RWPE1 (cell line): Measurements from ENCODE around the gene FGF18.

Experiments
- CTCF ChIA-PET: fragments of 350-600 bp; sonication (Branson Sonifier 250); formaldehyde crosslinking; extraction: SDS; loops from one replicate; lab custom pipeline; 2021; lab: Yijun Ruan, JAX
- POLR2A ChIA-PET: fragments of 400-600 bp; formaldehyde crosslinking; extraction: SDS; loops from one replicate; lab custom pipeline; 2020; ENCODE audit warnings: antibody characterized with exemption; ENCODE audit not compliant: low non-redundant PET; lab: Yijun Ruan, JAX
- DNase-seq: peaks from one replicate; pipeline ENCODE4 v3.0.0; 2012; ENCODE audit warnings: low spot score
- H3K27ac ChIP-seq: fragments of 450-650 bp; 2 replicates; pipeline ENCODE4 v1.5.1; 2017
- CTCF ChIP-seq: fragments of 450-650 bp; conservative IDR thresholded peaks from 2 replicates; pipeline ENCODE4 v1.5.1; 2017; ENCODE audit warnings: low read depth, mild to moderate bottlenecking

FGF18 gene

DNA sequence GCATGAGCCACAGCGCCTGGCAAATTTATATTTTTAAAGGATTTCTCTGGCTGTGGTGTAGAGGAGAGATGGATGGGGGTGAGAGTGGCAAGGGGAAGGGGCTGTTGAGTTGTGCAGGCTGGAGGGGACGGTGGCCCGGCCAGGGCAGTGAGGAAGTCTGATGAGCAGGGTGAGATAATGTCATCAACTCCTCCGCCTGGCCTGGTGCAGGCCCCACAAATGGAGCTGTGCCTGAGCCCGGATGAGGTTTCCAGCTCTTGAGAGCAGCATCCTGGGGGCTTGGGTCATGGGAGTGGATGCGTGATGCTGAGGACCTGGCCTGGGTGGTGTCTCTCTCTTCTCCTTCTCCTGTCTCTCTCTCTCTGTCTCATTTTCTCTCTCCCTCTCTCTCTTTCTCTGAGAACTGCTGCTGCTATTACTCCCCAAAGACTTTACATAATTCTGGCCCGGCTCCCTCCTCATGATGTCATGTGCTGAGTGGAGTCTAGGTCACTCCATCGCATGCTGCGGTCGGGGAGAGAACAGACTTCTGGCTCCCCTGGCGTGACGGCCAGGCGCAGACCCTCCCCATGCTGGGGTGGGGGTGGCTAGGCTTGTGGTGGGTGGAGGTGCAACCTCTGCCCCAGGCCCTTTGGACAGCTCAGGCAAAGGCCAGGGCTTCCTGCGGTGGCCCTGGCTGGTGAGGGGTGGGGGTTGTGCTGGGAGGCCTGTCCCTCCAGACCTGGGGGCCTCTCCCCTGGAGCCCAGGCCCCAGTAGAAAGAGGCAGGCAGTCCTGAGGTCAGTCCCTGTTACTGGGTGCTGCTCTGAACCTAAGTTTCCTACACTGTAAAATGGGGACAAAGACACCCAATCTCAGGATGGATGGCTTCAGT, 26.4 kb downstream of the FGF18 start:
- no peak for DNase-seq
- ChIA-PET CTCF (no interaction called here), POLR2A (no interaction called here)
- no peak for TF ChIP-seq CTCF
- no peak overlapping the region for H3K27ac ChIP-seq

GRCh38 chr5:171447226-171447625, 27.8 kb downstream of the FGF18 start:
- ChIA-PET CTCF (no interaction called here), POLR2A (interaction anchor here (0.6 kb wide), 1 partner anchor 612 kb away, joined by 4 read pairs; no protein-coding TSS in a partner anchor)
- no peak overlapping the region for H3K27ac ChIP-seq
- DNase-seq: no peak
- no peak for TF ChIP-seq CTCF

DNA sequence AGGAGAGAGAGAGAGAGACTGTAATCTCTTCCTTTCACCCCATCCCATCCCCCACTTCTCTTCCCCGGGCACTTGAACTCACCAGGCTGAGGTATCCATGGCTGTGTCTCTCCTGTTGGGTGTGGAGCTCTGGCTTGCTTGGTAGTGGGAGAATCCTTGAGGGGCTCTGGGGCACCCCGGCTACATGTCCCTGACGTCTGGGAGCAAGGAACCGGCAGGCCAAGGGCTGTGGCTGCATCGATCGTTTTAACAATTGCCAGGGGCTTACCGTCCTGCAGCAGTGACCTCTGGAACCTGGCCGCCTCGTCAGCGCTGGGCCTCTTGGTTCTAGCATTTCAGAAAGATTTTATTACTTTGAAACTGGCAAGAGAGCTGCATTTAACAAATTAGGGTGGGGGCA, 30.0 kb downstream of the FGF18 start:
- POLR2A ChIA-PET: no interaction called here
- H3K27ac ChIP-seq: no peak overlapping the region
- CTCF ChIA-PET: interaction anchor here (1.2 kb wide), 1 partner anchor 31 kb away, joined by 8 read pairs; no protein-coding TSS in a partner anchor
- no peak for TF ChIP-seq CTCF
- no peak for DNase-seq

DNA sequence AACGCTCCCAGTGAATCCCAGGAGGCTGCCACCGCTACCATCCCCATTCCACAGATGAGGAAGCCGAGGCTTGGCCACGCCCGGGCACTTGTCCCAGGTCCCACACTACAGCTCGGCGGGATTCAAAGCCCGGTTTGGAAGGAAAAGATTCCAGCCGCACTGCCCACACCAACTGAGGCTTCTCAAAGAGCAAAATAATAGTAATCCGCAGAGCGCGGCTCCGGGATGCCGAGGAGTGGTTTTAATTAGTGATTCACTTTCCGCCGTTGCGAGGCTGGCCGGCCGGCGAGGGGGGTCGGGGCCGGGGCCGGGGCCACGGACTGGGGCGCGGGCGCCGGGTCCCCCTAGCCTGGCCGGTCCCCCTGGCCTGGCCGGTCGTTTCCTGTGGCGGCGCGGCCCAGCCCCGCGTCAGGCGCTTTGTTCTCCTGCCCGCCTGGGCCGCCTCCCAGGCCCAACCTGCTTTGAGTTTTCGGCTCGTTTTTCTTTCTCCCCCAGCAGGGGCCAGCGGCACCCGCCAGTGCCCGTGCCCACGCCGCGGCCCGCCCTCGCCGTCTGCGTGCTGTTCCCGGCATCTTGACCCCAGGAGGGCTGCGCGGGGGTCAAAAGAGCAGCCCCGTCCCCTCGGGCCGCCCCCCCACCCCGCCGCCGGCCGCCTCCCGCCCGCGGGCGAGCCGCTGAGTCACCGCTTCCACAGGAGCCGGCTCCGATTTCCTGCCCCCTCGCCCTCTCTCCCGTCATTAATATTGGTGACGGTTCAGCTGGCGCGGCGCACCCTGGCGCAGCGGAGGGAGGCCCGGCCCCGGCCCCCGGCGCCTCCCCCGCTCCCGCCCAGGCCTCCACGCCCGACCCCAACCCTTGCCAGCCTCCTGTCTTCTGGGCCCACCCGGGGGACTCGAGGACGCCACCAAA, 31.2 kb downstream of the FGF18 start:
- peak overlapping the region; percentile 66 for H3K27ac ChIP-seq
- ChIA-PET POLR2A (interaction anchor here (0.6 kb wide), 1 partner anchor 38 kb away, joined by 4 read pairs; no protein-coding TSS in a partner anchor), CTCF (interaction anchor here (0.6 to 1.5 kb wide), 2 partner anchors 32 to 213 kb away, joined by 3 to 5 read pairs; no protein-coding TSS in a partner anchor)
- DNase-seq: peak; percentile 86
- TF ChIP-seq CTCF: no peak

DNA sequence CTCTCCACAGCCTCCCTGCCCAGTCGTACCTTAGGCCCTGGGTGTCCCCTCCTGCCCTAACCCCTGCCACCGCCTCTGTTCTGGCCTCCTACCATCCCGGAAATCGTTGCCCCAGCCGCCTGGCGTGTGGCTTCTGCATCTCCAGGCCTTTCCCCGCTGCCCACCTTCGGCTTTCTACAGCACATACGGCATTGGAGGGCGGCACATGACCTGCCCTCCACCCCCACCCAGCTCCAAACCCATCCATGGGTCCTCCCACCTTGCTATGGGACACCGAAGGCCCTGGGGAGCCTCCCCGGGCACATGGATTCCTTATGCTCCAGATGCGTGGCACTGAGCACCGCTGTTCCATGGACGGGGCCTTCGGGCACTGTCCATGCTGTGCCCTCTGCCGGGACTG, 32.0 kb downstream of the FGF18 start:
- H3K27ac ChIP-seq: peak overlapping the region; percentile 66
- no peak for TF ChIP-seq CTCF
- CTCF ChIA-PET: interaction anchor here (1.5 kb wide), 1 partner anchor 32 kb away, joined by 3 read pairs; no protein-coding TSS in a partner anchor

More for the DNA sequence above, 32.0 kb downstream of the FGF18 start:
- POLR2A ChIA-PET: interaction anchor here (0.6 kb wide), 1 partner anchor 38 kb away, joined by 4 read pairs; no protein-coding TSS in a partner anchor
- no peak for DNase-seq
